GM18873 (cell line): ENCODE measurements around the gene SCAMP2.

Experiments used
- ATAC-seq: cut with Tn5 transposase; IDR thresholded peaks from one replicate; pipeline ENCODE4 v1.9.1; 2021; ENCODE audit warnings: mild to moderate bottlenecking, moderate library complexity, moderate number of reproducible peaks; ENCODE audit not compliant: unreplicated experiment, low FRiP score

Gene SCAMP2

GRCh38 chr15:74865316-74865715 lies 7.8 kb downstream of the SCAMP2 start:
- ATAC-seq: no peak

GRCh38 chr15:74864296-74864695 lies 8.9 kb downstream of the SCAMP2 start:
- ATAC-seq: no peak

GRCh38 chr15:74863239-74864056 lies 9.7 kb downstream of the SCAMP2 start:
- no peak for ATAC-seq

GRCh38 chr15:74858369-74858740 lies 14.8 kb downstream of the SCAMP2 start:
- no peak for ATAC-seq

GRCh38 chr15:74857671-74858368 lies 15.3 kb downstream of the SCAMP2 start:
- ATAC-seq: peak; percentile 20

GRCh38 chr15:74857082-74857655 lies 16.0 kb downstream of the SCAMP2 start:
- peak; percentile 54 for ATAC-seq

- ATAC-seq: no peak
Measured at GRCh38 chr15:74856537-74856936, 16.6 kb downstream of the SCAMP2 start.

- ATAC-seq: no peak
Measured at GRCh38 chr15:74855857-74856256, 17.3 kb downstream of the SCAMP2 start.

- no peak for ATAC-seq
Measured at GRCh38 chr15:74854453-74855022, 18.6 kb downstream of the SCAMP2 start.

- ATAC-seq: no peak
Measured at GRCh38 chr15:74851960-74852359, 21.2 kb downstream of the SCAMP2 start.

GRCh38 chr15:74850393-74850792 lies 22.8 kb downstream of the SCAMP2 start:
- ATAC-seq: no peak

GRCh38 chr15:74847432-74847831 lies 25.7 kb downstream of the SCAMP2 start:
- ATAC-seq: no peak

- no peak for ATAC-seq
Measured at GRCh38 chr15:74845581-74845980, 27.6 kb downstream of the SCAMP2 start.

GRCh38 chr15:74845208-74845568 lies 28.0 kb downstream of the SCAMP2 start:
- no peak for ATAC-seq

GRCh38 chr15:74844319-74845207 lies 28.6 kb downstream of the SCAMP2 start:
- ATAC-seq: no peak

GRCh38 chr15:74843891-74844299 lies 29.3 kb downstream of the SCAMP2 start:
- ATAC-seq: no peak

- ATAC-seq: no peak
Measured at GRCh38 chr15:74843445-74843828, 29.7 kb downstream of the SCAMP2 start.

- peak; percentile 47 for ATAC-seq
Measured at GRCh38 chr15:74842581-74843444, 30.4 kb downstream of the SCAMP2 start, which contains the start of gene ULK3. Gene ULK3, minus strand, starts transcription at chr15:74843156. Its CDS starts 51 bp downstream, at chr15:74843105.

GRCh38 chr15:74841891-74842373 lies 31.2 kb downstream of the SCAMP2 start:
- ATAC-seq: no peak
